GM21447 (cell line): ENCODE results near the gene FAM210A.

ENCODE experiments used
- ATAC-seq: cut with Tn5 transposase; IDR thresholded peaks from one replicate; pipeline ENCODE4 v1.9.1; 2021; ENCODE audit not compliant: unreplicated experiment

FAM210A gene

DNA sequence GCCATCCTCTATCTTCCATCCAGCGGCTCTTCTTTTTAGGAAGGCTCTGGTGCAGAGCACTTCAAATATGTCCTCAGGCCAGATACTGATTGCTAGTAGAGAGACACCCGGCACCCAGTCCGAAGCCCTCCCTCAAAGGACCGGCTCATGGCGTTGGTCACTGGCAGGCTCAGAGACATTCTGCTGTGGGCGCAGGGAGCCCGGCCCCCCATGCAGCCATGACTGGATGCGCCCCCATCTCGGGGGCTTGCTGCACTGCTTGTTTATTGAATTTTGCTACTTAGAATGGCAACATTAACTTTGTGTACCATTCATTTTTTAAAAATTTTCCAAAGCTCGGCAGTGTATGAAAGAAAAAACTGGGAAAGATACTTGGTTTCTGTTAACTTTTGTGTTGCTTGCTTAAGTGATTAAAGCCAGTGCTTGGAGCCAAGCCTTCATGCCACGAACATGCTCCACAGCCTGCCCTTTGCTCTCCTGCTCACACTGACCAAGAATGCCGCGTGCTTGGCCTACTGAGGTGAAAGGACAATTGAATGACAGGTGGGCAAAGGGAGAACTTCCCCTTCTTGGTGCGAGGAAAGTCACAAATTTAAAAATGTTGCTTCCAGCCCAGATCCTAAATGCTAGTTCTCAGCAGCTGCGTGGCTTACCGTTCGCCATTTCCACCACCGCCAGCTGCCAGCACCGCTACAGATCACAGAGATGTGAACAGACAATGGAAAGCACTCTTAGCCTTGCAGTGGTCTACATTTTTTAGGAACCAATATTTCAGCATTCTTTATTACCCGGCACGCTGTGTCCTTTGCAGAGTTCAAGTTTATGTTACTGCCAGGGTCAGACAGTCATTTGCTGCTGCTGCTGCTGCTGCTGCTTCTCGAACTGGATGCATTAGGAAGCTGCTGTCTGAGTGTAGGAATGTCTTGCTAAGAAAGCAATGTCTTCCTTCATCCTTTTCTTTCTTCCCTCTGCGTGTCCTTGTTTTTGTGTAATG is 76.7 kb downstream of the FAM210A start:
- ATAC-seq, result no peak

DNA sequence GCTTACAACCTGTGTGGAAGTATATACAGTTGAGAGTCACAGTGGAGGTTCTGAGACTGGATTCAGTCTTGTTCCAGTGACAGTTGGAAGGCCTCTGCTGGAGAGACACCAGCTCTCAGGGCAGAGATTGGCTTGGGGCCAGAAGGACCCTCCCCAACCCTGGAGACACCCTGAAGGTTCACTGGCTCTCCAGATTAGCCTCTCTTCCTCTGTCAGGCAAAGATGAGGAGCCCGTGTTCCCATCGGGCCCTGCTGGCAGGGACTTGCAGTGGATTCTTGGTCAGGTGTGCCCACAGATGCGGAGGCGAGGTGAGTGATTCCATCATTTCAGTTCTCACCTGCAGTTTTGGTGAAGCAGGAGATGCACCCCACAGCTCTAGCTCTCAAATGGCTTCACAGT is 78.6 kb downstream of the FAM210A start:
- ATAC-seq, result no peak

GRCh38 chr18:13646633-13647032 is 79.7 kb downstream of the FAM210A start:
- no peak for ATAC-seq

DNA sequence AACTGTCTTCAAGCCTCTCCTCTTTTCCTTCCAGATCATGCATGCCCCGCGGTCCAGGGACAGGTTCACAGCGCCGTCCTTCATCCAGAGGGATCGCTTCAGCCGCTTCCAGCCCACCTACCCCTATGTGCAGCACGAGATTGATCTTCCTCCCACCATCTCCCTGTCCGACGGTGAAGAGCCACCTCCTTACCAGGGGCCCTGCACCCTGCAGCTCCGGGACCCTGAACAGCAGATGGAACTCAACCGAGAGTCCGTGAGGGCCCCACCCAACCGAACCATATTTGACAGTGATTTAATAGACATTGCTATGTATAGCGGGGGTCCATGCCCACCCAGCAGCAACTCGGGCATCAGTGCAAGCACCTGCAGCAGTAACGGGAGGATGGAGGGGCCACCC is 81.3 kb downstream of the FAM210A start:
- no peak for ATAC-seq

DNA sequence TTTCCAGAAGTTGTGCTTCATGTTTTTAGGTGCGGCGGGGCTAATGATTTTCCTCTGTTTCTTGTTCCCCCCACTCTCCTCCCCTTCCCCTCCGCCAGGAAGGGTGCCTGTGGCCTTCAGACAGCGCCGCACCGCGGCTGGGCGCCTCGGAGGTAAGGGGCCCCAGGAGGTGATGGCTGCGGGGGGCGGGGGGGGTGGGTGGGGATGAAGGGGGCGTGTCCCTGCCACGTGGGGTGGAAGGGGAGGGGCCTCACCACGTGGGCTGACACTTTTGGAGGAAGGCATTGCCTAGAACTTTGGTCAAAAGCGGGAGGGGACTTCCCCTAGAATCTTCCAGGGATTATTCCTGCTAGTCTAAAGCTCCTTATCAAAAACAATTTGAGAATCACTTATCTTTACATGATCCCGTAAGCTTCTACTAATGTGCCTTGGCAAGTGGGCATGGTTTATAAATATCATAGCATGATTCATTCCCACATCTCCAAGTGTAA is 83.1 kb downstream of the FAM210A start:
- ATAC-seq, result no peak

- ATAC-seq, result no peak
Observed at GRCh38 chr18:13642440-13642827, 83.9 kb downstream of the FAM210A start.

- ATAC-seq, result no peak
Observed at GRCh38 chr18:13641551-13642439, 84.6 kb downstream of the FAM210A start.

DNA sequence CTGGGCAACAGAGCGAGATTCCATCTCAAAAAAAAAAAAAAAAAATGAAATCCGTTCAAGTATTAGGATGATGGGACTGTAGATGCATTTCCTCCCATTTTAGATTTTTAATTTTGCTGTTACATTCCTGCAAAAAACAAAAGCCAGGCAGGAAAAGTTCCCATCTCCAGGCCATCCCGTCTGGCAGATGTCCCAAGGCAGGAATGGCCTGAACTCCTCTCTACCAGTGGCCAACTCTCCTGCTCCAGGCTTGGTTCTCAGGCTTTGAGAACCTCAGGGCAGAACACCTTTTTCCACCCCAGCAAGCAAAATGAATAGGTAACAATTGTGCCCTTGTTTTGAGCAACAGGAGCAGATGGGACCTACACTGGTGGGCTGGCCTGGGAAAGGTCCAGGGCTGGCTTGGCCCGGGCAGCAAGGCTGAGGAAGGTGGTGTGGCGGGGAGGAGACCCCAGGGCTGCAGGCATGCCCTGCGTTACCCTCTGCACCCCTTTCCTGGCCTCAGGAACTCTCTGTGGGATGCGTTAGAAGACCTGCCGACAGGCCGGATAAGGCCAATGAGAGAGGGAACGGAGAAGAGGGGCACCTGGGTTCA is 86.0 kb downstream of the FAM210A start:
- ATAC-seq, result no peak

GRCh38 chr18:13638719-13639595 is 87.4 kb downstream of the FAM210A start:
- ATAC-seq, result no peak

DNA sequence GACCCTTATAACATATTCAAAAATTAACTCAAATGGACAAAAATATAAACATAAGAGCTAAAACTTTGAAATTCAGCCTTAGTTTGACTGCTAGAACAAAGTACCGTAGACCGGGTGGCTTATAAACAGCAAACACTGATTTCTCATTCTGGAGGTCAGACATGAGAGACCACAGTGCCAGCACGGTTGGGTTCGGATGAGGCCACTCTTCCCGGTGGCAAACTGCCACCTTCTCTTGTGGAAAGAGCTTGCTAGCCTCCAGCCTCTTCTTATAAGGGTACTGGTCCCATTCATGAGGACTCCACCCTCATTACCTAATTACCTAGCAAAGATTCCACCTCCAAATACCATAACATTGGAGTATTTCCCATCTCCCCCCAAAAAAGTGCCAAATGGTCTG is 91.3 kb downstream of the FAM210A start:
- no peak for ATAC-seq

- ATAC-seq, result no peak
Observed at GRCh38 chr18:13633700-13634099, 92.7 kb downstream of the FAM210A start.

GRCh38 chr18:13630716-13631268 is 95.6 kb downstream of the FAM210A start:
- no peak for ATAC-seq

DNA sequence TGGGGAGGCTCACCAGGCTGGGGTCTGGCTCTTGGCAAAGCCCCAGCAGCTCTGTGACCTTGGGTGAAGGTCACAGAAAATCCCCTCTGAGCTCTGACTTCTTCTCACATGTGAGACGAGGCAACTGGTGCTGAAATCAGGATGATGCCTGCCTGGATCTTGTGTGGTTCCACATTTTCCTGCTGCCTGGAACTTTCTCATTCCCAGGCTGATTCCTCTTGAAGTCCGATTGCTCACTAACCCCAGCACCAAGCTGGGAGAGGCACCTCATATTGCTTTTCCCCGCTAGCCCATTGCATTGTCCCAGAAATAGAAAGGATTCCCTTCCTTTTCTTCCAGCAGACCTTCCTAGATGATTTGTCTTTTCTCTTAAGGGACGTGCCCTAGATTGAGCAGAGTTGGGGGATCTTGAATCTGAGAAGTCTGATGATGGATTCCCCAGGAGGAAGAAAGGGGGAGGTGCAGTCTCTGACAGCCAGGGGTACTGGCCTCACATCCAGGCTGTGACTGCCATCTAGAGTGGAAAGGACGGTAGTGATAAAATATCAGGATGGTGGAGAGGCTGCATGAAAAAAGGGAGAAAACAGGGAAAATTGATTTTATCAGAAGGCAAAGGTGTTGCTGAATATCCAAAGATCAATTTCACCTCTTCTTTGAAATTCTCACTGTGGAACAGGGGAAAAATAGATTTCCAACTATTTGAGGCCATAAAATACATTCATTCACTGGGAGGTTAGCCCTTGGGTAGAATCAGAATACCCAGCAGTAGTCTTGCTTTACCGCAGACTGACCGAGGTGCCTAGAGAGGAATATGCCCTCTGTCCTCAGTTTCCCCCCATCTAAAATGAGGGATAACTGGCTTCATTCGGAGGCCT is 96.3 kb downstream of the FAM210A start:
- peak; percentile 74 for ATAC-seq

DNA sequence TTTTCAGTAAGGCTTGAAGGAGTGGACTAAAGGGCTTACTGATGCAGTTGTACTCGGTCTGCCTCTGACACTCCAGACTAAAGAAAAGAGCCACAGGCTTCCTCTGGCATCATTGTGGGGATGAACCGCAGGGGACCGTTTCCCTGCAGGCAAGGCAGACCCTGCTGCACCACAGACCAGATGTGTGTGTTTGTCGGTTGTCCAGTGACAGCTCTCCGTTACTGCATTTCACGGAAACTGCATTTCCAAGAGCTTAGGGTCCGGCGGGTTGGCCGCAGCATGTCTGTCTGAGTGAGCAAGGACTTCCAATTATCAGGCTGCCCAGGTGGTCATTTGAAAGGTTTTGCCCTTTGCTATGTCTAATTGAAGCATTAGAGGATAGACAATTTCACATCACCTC is 98.1 kb downstream of the FAM210A start:
- ATAC-seq, result no peak

GRCh38 chr18:13627639-13628038 is 98.7 kb downstream of the FAM210A start:
- ATAC-seq, result no peak

DNA sequence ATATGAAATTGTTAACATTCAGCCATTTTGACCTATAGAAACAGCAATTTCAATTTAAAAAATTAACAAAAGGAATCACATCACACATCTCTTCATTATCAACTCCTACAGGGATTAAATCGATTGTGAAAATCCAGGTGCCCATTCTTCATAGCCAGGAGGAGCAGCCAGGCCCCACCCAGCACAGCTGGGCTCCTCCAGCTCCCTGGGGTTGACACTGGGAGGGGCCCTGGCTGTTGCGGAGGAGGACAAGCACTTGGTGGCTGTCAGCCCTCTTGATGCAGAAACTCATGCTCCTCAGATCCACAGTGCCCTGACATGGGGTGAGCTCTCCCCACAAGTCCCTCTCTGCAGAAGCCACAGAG is 99.8 kb downstream of the FAM210A start:
- ATAC-seq, result no peak

DNA sequence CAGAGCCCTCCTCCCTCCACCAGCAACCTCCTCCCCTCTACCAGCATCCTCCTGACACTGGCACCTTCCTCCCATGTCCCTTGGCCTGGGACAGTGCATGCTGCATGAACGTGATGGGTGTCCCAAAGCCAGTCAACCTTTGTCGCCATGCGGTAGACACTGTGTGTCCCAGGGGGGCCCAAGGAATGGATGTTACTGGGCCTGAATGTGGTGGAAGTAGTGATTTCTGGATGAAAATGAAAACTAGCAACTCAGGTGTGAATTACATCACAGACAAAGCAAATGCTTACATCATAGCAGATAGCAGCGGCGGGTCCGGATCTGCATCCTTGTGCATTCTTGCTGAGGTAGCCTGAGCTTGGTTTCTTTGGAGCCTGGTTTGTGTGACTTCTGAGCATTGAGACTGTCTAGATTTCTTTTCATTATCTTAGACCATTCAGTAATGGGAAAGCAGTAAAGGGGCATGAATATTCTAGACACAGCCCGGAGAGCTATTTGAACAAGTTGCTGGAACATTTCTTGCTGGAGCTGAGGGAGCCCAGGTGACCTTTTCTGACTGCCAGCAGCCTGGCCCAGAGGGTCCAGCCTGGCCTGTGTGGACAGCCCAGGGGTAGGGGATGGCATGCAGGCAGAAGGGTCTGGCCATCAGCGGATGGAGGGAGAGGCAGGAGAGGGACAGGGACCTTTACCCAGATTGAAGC is 100.4 kb downstream of the FAM210A start:
- ATAC-seq, result no peak

- no peak for ATAC-seq
Observed at GRCh38 chr18:13625355-13625754, 101.0 kb downstream of the FAM210A start.
